IMR-90 (cell line): Measurements from ENCODE around the gene TDRD1. TPM values are rescaled to one million over a fixed set of nuclear protein-coding genes. Genes with fewer than 3 reads are reported as not detected.

Source experiments
- ATAC-seq: fragments of 200-7000 bp; cut with Tn5 transposase; 2 replicates; pipeline ENCODE4 v1.9.1; 2020; ENCODE audit warnings: low read depth, mild to moderate bottlenecking, moderate library complexity
- BruUV-seq: library from RNA; stranded (reverse); fragments of 400-500 nt; replicated peaks from 2 replicates; lab custom pipeline; 2021; lab: Mats Ljungman, UMichigan
- CTCF ChIA-PET: fragments of 300-600 bp; formaldehyde crosslinking; extraction: SDS; loops from one replicate; lab custom pipeline; 2021; ENCODE audit warnings: antibody characterized with exemption; lab: Yijun Ruan, JAX
- POLR2A ChIA-PET: fragments of 300-600 bp; sonication (Branson Sonifier 250); formaldehyde crosslinking; loops from one replicate; lab custom pipeline; 2022; ENCODE audit warnings: antibody characterized with exemption; ENCODE audit not compliant: unreplicated experiment; lab: Charles Lee
- DNase-seq: peaks from one replicate; pipeline ENCODE4 v3.0.0; 2013
- H2AFZ ChIP-seq: replicated peaks from 2 replicates; pipeline ENCODE3; 2013; ENCODE audit warnings: low read length, mild to moderate bottlenecking; ENCODE audit not compliant: poor library complexity
- H2AK5ac ChIP-seq: 2 replicates; pipeline ENCODE4 v1.6.1; 2013; ENCODE audit warnings: low read depth, low read length, inconsistent platforms
- H2AK9ac ChIP-seq: replicated peaks from 2 replicates; pipeline ENCODE3; 2013; ENCODE audit warnings: mild to moderate bottlenecking, low read depth, low read length, moderate library complexity; ENCODE audit not compliant: poor library complexity
- H2BK120ac ChIP-seq: 2 replicates; pipeline ENCODE4 v1.6.1; 2013; ENCODE audit warnings: low read depth, low read length, inconsistent platforms
- H2BK15ac ChIP-seq: 3 replicates; pipeline ENCODE4 v1.6.1; 2013; ENCODE audit warnings: low read depth, low read length, inconsistent platforms
- H2BK20ac ChIP-seq: 2 replicates; pipeline ENCODE4 v1.6.1; 2013; ENCODE audit warnings: low read depth, mild to moderate bottlenecking, inconsistent platforms, low read length, moderate library complexity
- H2BK5ac ChIP-seq: 2 replicates; pipeline ENCODE4 v1.6.1; 2013; ENCODE audit warnings: mild to moderate bottlenecking, low read depth, low read length, inconsistent platforms; ENCODE audit not compliant: poor library complexity, severe bottlenecking
- H3K14ac ChIP-seq: replicated peaks from 2 replicates; pipeline ENCODE4 v1.6.1; 2013; ENCODE audit warnings: low read depth, low read length, inconsistent platforms
- H3K18ac ChIP-seq: 2 replicates; pipeline ENCODE4 v1.6.1; 2013; ENCODE audit warnings: low read depth, low read length, control low read depth
- H3K23ac ChIP-seq: 2 replicates; pipeline ENCODE4 v1.6.1; 2013; ENCODE audit warnings: low read depth, low read length, inconsistent platforms
- H3K27ac ChIP-seq: 2 replicates; pipeline ENCODE4 v1.5.1; 2013; ENCODE audit warnings: mild to moderate bottlenecking, control low read depth, low read length; ENCODE audit not compliant: insufficient read depth
- H3K27me3 ChIP-seq: 2 replicates; pipeline ENCODE4 v1.6.1; 2013; ENCODE audit warnings: low read length; ENCODE audit not compliant: control insufficient read depth, insufficient read depth
- H3K36me3 ChIP-seq: 2 replicates; pipeline ENCODE4 v1.6.1; 2013; ENCODE audit warnings: low read length, mixed read lengths; ENCODE audit not compliant: control insufficient read depth, insufficient read depth
- H3K4ac ChIP-seq: 2 replicates; pipeline ENCODE4 v1.6.1; 2013; ENCODE audit warnings: low read depth, low read length, inconsistent platforms
- H3K4me1 ChIP-seq: 2 replicates; pipeline ENCODE4 v1.6.1; 2013; ENCODE audit warnings: low read length, mixed read lengths; ENCODE audit not compliant: control insufficient read depth, insufficient read depth
- H3K4me2 ChIP-seq: 2 replicates; pipeline ENCODE4 v1.6.1; 2013; ENCODE audit warnings: low read depth, mild to moderate bottlenecking, control low read depth, low read length, moderate library complexity
- H3K4me3 ChIP-seq: 2 replicates; pipeline ENCODE4 v1.5.1; 2013; ENCODE audit warnings: low read depth, mild to moderate bottlenecking, control low read depth, low read length, moderate library complexity; ENCODE audit not compliant: insufficient read depth
- H3K56ac ChIP-seq: 2 replicates; pipeline ENCODE4 v1.6.1; 2013; ENCODE audit warnings: low read length, inconsistent platforms; ENCODE audit not compliant: insufficient read depth; ENCODE audit errors: extremely low read depth
- H3K79me1 ChIP-seq, 2 experiments: 2 replicates each; pipeline ENCODE4 v1.6.1; 2013; ENCODE audit warnings: low read length in 2 of 2, inconsistent platforms in 1 of 2, low read depth in 1 of 2
- H3K9ac ChIP-seq: 2 replicates; pipeline ENCODE4 v1.6.1; 2013; ENCODE audit warnings: low read depth, low read length, control low read depth
- H3K9me1 ChIP-seq: 2 replicates; pipeline ENCODE4 v1.6.1; 2013; ENCODE audit warnings: low read length, inconsistent platforms; ENCODE audit not compliant: insufficient read depth
- H3K9me3 ChIP-seq: 2 replicates; pipeline ENCODE4 v1.6.1; 2013; ENCODE audit warnings: low read length; ENCODE audit not compliant: control insufficient read depth, insufficient read depth
- H4K20me1 ChIP-seq: 2 replicates; pipeline ENCODE4 v1.6.1; 2013; ENCODE audit warnings: low read length, inconsistent platforms; ENCODE audit not compliant: insufficient read depth
- H4K5ac ChIP-seq: 2 replicates; pipeline ENCODE4 v1.6.1; 2013; ENCODE audit warnings: mild to moderate bottlenecking, low read depth, low read length, control low read depth
- H4K8ac ChIP-seq, 2 experiments: 2 replicates each; pipeline ENCODE4 v1.6.1; 2013; ENCODE audit warnings: low read depth in 2 of 2, low read length in 2 of 2, control low read depth in 1 of 2, inconsistent platforms in 1 of 2
- H4K91ac ChIP-seq: 2 replicates; pipeline ENCODE4 v1.6.1; 2013; ENCODE audit warnings: low read depth, low read length, inconsistent platforms; ENCODE audit not compliant: insufficient read depth
- CEBPB ChIP-seq: IDR thresholded peaks from 2 replicates; pipeline ENCODE4 v1.6.1; 2012; ENCODE audit warnings: low read depth, low read length, improper control_type of control experiment
- MAZ ChIP-seq: IDR thresholded peaks from 2 replicates; pipeline ENCODE4 v1.6.1; 2012; ENCODE audit warnings: low read depth, mild to moderate bottlenecking, low read length, improper control_type of control experiment, moderate library complexity, borderline replicate concordance
- MXI1 ChIP-seq: IDR thresholded peaks from 2 replicates; pipeline ENCODE4 v1.6.1; 2012; ENCODE audit warnings: low read depth, mild to moderate bottlenecking, low read length, moderate library complexity, borderline replicate concordance
- NFE2L2 ChIP-seq: fragments of 150-350 bp; IDR thresholded peaks from 2 replicates; pipeline ENCODE4 v1.6.1; 2016; ENCODE audit warnings: low read depth, mild to moderate bottlenecking, low read length
- POLR2A ChIP-seq: IDR thresholded peaks from 2 replicates; pipeline ENCODE4 v1.6.1; 2012; ENCODE audit warnings: mild to moderate bottlenecking, low read depth, low read length
- RAD21 ChIP-seq: IDR thresholded peaks from 2 replicates; pipeline ENCODE4 v1.6.1; 2012; ENCODE audit warnings: low read length, improper control_type of control experiment
- RCOR1 ChIP-seq: IDR thresholded peaks from 2 replicates; pipeline ENCODE4 v1.6.1; 2012; ENCODE audit warnings: mild to moderate bottlenecking, low read length, improper control_type of control experiment; ENCODE audit not compliant: insufficient replicate concordance
- SMC3 ChIP-seq: fragments of 150-350 bp; IDR thresholded peaks from 2 replicates; pipeline ENCODE4 v1.6.1; 2016; ENCODE audit warnings: low read depth, mild to moderate bottlenecking, antibody characterized with exemption, low read length, moderate library complexity
- WGBS, 2 experiments: methylation state at CpG; one replicate each; pipeline versions ENCODE4 v1.1.5 to v1.1.7; 2013; ENCODE audit warnings: missing lambda C conversion rate in 2 of 2; ENCODE audit not compliant: insufficient read length in 1 of 2; ENCODE audit errors: extremely low coverage in 2 of 2; 5-methylcytosine and 5-hydroxymethylcytosine counted together
- dilution Hi-C: fragments of 300-500 bp; cut with HindIII; formaldehyde crosslinking; loops from one replicate; pipeline ENCODE4 v1.14.3; 2018; ENCODE audit warnings: low sequenced_read_pairs; ENCODE audit not compliant: unreplicated experiment
- in situ Hi-C: fragments of 300-500 bp; cut with MboI; formaldehyde crosslinking; loops from 3 replicates; pipeline ENCODE4 v1.14.3; 2019; ENCODE audit warnings: low sequenced_read_pairs, inconsistent platforms, mixed read lengths
- intact Hi-C: fragments of 100-400 bp; cut with micrococcal nuclease; formaldehyde crosslinking; loops from 2 replicates; pipeline ENCODE4 v1.10.0; 2022
- polyA plus RNA-seq, 3 experiments: library from polyadenylated mRNA; depleted of rRNA; stranded (reverse); fragments of >200 nt; gene quantifications; 2 replicates each; pipeline ENCODE4 v1.2.3, GENCODE V29; 2012; ENCODE audit warnings: low replicate concordance in 1 of 3
- total RNA-seq: library from RNA; depleted of rRNA; stranded (reverse); fragments of >200 nt; gene quantifications from 2 replicates; pipeline ENCODE4 v1.2.3, GENCODE V29; 2012

Gene TDRD1
- total and polyA plus RNA-seq, 2 of the 4 experiments (the other 2 are of a cell fraction): not detected

GRCh38 chr10:114176511-114176910 lies 2.6 kb upstream of the TDRD1 start:
- intact Hi-C loops (no loop called here), dilution Hi-C loops (no loop called here), in situ Hi-C loops (no loop called here)
- Histone ChIP-seq H2BK20ac (no peak overlapping the region), H3K4me2 (no peak overlapping the region), H3K14ac (no peak overlapping the region), H4K20me1 (no peaks in the 10 kb centered on the region), H3K56ac (no peak overlapping the region), H4K8ac (no peak overlapping the region), H2BK120ac (no peak overlapping the region), H3K27me3 (peaks cover 8% of the 10 kb centered on the region), H3K9me1 (0 out of 2 replicates have a peak, but pooled peaks cover 3% of the 10 kb centered on the region), H2AFZ (no peak overlapping the region), H3K18ac (no peak overlapping the region), H3K4me1 (no peaks in the 10 kb centered on the region), H3K4ac (no peak overlapping the region), H2BK5ac (no peak overlapping the region), H3K9ac (no peak overlapping the region), H3K4me3 (no peak overlapping the region), H3K36me3 (no peaks in the 10 kb centered on the region), H2AK9ac (no peak overlapping the region), H4K91ac (no peak overlapping the region), H2AK5ac (no peak overlapping the region), H2BK15ac (no peak overlapping the region), H3K23ac (no peak overlapping the region), H3K79me1 (peaks cover 0 to 17% of the 10 kb centered on the region in 2 experiments; a peak in 3 of 4 replicates), H3K9me3 (no peaks in the 10 kb centered on the region), H4K5ac (no peak overlapping the region), H3K27ac (no peak overlapping the region)
- no peak for DNase-seq
- CTCF ChIA-PET: interaction anchor here (0.5 kb wide), 1 partner anchor 13 kb away, joined by 3 read pairs; no protein-coding TSS in a partner anchor
- BruUV-seq: no TSS peak
- TF ChIP-seq RAD21: no peak
- TF ChIP-seq NFE2L2: no peak
- no peak for TF ChIP-seq SMC3
- no peak for TF ChIP-seq POLR2A
- no peak for TF ChIP-seq CEBPB
- no peak for TF ChIP-seq RCOR1
- TF ChIP-seq MAZ: no peak
- no peak for TF ChIP-seq MXI1
- POLR2A ChIA-PET: no interaction called here
- no peak for ATAC-seq
- no CpG with 5 or more reads among the region's 1 CpG for WGBS, 2 experiments
